Thyroid gland (tissue), 4 donors: Measurements from ENCODE around the gene SIAH1. TPM values are rescaled to one million over a fixed set of nuclear protein-coding genes. Genes with fewer than 3 reads are reported as not detected.
"Not testable (repeated sequence)": the region's sequence is repeated elsewhere in the genome, so short reads cannot be mapped to it uniquely, and the experiment has no call there.

Source experiments
- DNase-seq, 2 donors: peaks; one replicate each; pipeline ENCODE4 v3.0.0-alpha.2; 2019
- H3K27ac ChIP-seq, 3 donors: fragments of 200-600 bp; sonication (generic); 1 replicate in 2 of 3; 2 replicates in 1 of 3; pipeline ENCODE4 v1.5.1; 2016 to 2019; ENCODE audit warnings: mild to moderate bottlenecking in 1 of 3, moderate library complexity in 1 of 3
- H3K27me3 ChIP-seq: fragments of 200-600 bp; sonication (generic); one replicate; pipeline ENCODE4 v1.5.1; 2019
- H3K36me3 ChIP-seq, 2 donors: fragments of 200-600 bp; sonication (generic); one replicate each; pipeline ENCODE4 v1.5.1; 2016 to 2019
- H3K4me1 ChIP-seq, 2 donors: fragments of 200-600 bp; sonication (generic); one replicate each; pipeline ENCODE4 v1.5.1; 2017 to 2019
- H3K4me3 ChIP-seq, 3 donors: fragments of 200-600 bp; sonication (generic); replicated peaks in 1 of 3; 1 replicate in 2 of 3; 2 replicates in 1 of 3; pipeline ENCODE4 v1.5.1; 2016; ENCODE audit warnings: mild to moderate bottlenecking in 1 of 3
- H3K9me3 ChIP-seq: fragments of 200-600 bp; sonication (generic); one replicate; pipeline ENCODE4 v1.5.1; 2017
- CTCF ChIP-seq, 6 experiments: fragments of 200-600 bp in 3 of 6; fragments of 450-650 bp in 3 of 6; sonication (generic) in 3 of 6; IDR thresholded peaks; one replicate each; pipeline ENCODE4 v1.5.1; 2016 to 2019; ENCODE audit warnings: antibody characterized with exemption in 6 of 6, mild to moderate bottlenecking in 2 of 6, inconsistent platforms in 1 of 6, moderate library complexity in 1 of 6
- POLR2A ChIP-seq, 2 donors: fragments of 450-650 bp; IDR thresholded peaks; one replicate each; pipeline ENCODE4 v1.6.1; 2017; ENCODE audit warnings: antibody characterized with exemption in 2 of 2, mild to moderate bottlenecking in 2 of 2, moderate library complexity in 1 of 2
- WGBS, 2 donors: methylation state at CpG; one replicate each; pipeline ENCODE4 v1.1.5; 2017; 5-methylcytosine and 5-hydroxymethylcytosine counted together
- intact Hi-C: fragments of 100-400 bp; cut with DNase I; formaldehyde crosslinking; loops from one replicate; pipeline ENCODE4 v1.15.1; 2023
- total RNA-seq, 4 donors: library from RNA; depleted of rRNA; stranded (reverse); fragments of >200 nt; gene quantifications; one replicate each; pipeline ENCODE4 v1.2.3, GENCODE V29; 2016

SIAH1 gene
- total RNA-seq, 4 donors from 2014 or later: 23.9 to 45.8 (median 34.4) TPM

- intact Hi-C loops: no loop called here
- TF ChIP-seq POLR2A (IDR thresholded peaks at IDR 0.05) (no peak), CTCF (IDR thresholded peaks at IDR 0.05) (no peak)
- Histone ChIP-seq H3K36me3 (no peaks in the 10 kb centered on the region), H3K9me3 (no peaks in the 10 kb centered on the region), H3K4me1 (peaks cover 65 to 83% of the 10 kb centered on the region in 2 donors), H3K4me3 (no peak overlapping the region), H3K27ac (no peak overlapping the region), H3K27me3 (no peaks in the 10 kb centered on the region)
- WGBS, 2 donors: 82 to 87% methylated on average over 5 of the region's 5 CpGs
- no peak for DNase-seq
These were observed 6.9 kb downstream of the SIAH1 start for GRCh38 chr16:48378276-48378675.

- DNase-seq, H3K36me3 ChIP-seq, intact Hi-C loops, H3K4me3 ChIP-seq, H3K9me3 ChIP-seq, H3K27me3 ChIP-seq: not testable (repeated sequence)
- WGBS, 2 donors: 89 to 91% methylated on average over 7 of the region's 7 CpGs
- H3K4me1 ChIP-seq: peaks cover 74 to 83% of the 10 kb centered on the region in 2 donors
- peak overlapping the region in 2 of 3 donors; percentile 7 to 19 for H3K27ac ChIP-seq
These were observed 7.9 kb downstream of the SIAH1 start for GRCh38 chr16:48377301-48377700.

- TF ChIP-seq POLR2A (IDR thresholded peaks at IDR 0.05) (no peak), CTCF (IDR thresholded peaks at IDR 0.05) (no peak)
- peaks cover 65 to 74% of the 10 kb centered on the region in 2 donors for H3K4me1 ChIP-seq
- H3K4me3 ChIP-seq: no peak overlapping the region
- H3K27ac ChIP-seq: no peak overlapping the region
- WGBS, 2 donors: 53 to 59% methylated on average over 2 of the region's 2 CpGs
- no peaks in the 10 kb centered on the region for H3K27me3 ChIP-seq
- no peak for DNase-seq
- H3K36me3 ChIP-seq: no peaks in the 10 kb centered on the region
- intact Hi-C loops: no loop called here
- H3K9me3 ChIP-seq: no peaks in the 10 kb centered on the region
These were observed 11.0 kb downstream of the SIAH1 start for GRCh38 chr16:48374255-48374654.

DNA sequence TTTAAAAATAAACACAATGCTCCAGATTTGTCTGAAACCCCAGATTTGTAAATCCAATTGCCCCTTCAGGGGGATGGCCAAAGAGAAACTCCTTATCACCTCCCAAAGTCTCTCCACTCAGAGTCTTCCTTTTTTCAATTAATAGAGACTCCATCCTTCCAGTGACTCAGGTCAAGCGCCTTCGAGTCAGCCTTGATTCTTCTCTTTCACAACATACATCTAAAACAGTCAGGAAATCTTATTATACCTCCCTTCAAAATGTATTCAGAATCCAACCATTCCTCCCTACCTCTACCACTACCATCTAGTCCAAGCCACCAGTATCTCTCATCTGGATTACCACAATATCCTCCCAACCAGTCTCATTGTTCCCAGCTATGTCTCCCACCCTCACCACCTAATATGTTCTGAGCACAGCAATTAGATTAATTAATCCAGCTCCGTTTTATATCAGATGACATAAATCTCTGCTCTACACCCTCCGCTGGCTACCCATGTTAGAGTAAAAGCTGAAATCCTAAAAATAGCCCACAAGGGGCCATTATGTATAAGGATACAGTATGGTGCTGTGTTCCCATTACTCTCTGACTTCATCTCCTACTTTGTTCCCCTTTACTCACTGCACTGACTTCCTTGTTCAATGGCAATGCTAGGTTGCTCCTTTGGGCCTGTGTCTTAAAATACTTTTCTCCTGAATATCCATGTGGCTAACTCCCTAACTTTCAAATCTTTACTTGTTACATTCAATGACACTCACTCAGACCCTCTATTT, 11.8 kb downstream of the SIAH1 start:
- no peak overlapping the region for H3K27ac ChIP-seq
- H3K4me3 ChIP-seq: no peak overlapping the region
- 89 to 90% methylated on average over 4 of the region's 4 CpGs for WGBS, 2 donors
- intact Hi-C loops: no loop called here
- no peaks in the 10 kb centered on the region for H3K36me3 ChIP-seq
- DNase-seq: no peak
- H3K27me3 ChIP-seq: no peaks in the 10 kb centered on the region
- H3K4me1 ChIP-seq: peaks cover 57 to 65% of the 10 kb centered on the region in 2 donors
- no peaks in the 10 kb centered on the region for H3K9me3 ChIP-seq
- TF ChIP-seq POLR2A (IDR thresholded peaks at IDR 0.05) (no peak), CTCF (IDR thresholded peaks at IDR 0.05) (no peak)

GRCh38 chr16:48372744-48373143, 12.5 kb downstream of the SIAH1 start:
- no peak for DNase-seq
- intact Hi-C loops: no loop called here
- WGBS, 2 donors: 94 to 95% methylated on average over 4 of the region's 4 CpGs
- Histone ChIP-seq H3K4me3 (no peak overlapping the region), H3K36me3 (no peaks in the 10 kb centered on the region), H3K4me1 (peaks cover 58 to 59% of the 10 kb centered on the region in 2 donors), H3K27ac (no peak overlapping the region), H3K27me3 (no peaks in the 10 kb centered on the region), H3K9me3 (no peaks in the 10 kb centered on the region)
- no peak for TF ChIP-seq POLR2A (IDR thresholded peaks at IDR 0.05)
- TF ChIP-seq CTCF (IDR thresholded peaks at IDR 0.05): no peak
